Endothelial cell of hepatic sinusoid (primary cell): ENCODE data around the gene OLA1.

Source experiments
- in situ Hi-C: cut with HindIII; loops from 2 replicates; pipeline ENCODE4 v1.10.0; 2017; ENCODE audit warnings: low sequenced_read_pairs

OLA1 gene

GRCh38 chr2:174124181-174124580 is 124.2 kb downstream of the OLA1 start:
- in situ Hi-C loops: no loop called here

- in situ Hi-C loops: no loop called here
These were observed 126.1 kb downstream of the OLA1 start for GRCh38 chr2:174122185-174122584.

- in situ Hi-C loops: no loop called here
These were observed 126.7 kb downstream of the OLA1 start for GRCh38 chr2:174121612-174122011.

- in situ Hi-C loops: no loop called here
These were observed 127.2 kb downstream of the OLA1 start for GRCh38 chr2:174121175-174121574.

GRCh38 chr2:174120346-174120745 is 128.0 kb downstream of the OLA1 start:
- in situ Hi-C loops: no loop called here

- in situ Hi-C loops: no loop called here
These were observed 130.1 kb downstream of the OLA1 start for GRCh38 chr2:174117951-174118930.

GRCh38 chr2:174112073-174112472 is 136.3 kb downstream of the OLA1 start:
- in situ Hi-C loops: loop anchor here (5.0 kb wide), 1 partner anchor 35 kb away; no protein-coding TSS in a partner anchor

GRCh38 chr2:174108579-174108978 is 139.8 kb downstream of the OLA1 start:
- in situ Hi-C loops: no loop called here

- in situ Hi-C loops: no loop called here
These were observed 141.6 kb downstream of the OLA1 start for GRCh38 chr2:174106736-174107135.

- in situ Hi-C loops: no loop called here
These were observed 153.8 kb downstream of the OLA1 start for GRCh38 chr2:174094542-174094941.

GRCh38 chr2:174090476-174090875 is 157.9 kb downstream of the OLA1 start:
- in situ Hi-C loops: no loop called here

- in situ Hi-C loops: no loop called here
These were observed 159.4 kb downstream of the OLA1 start for GRCh38 chr2:174088706-174089460.

- in situ Hi-C loops: no loop called here
These were observed 161.6 kb downstream of the OLA1 start for GRCh38 chr2:174086708-174087107.

- in situ Hi-C loops: no loop called here
These were observed 162.6 kb downstream of the OLA1 start for GRCh38 chr2:174085781-174086180.

- in situ Hi-C loops: no loop called here
These were observed 164.4 kb downstream of the OLA1 start for GRCh38 chr2:174083843-174084458.

GRCh38 chr2:174080672-174081121 is 167.6 kb downstream of the OLA1 start:
- in situ Hi-C loops: no loop called here

GRCh38 chr2:174078275-174078674 is 170.1 kb downstream of the OLA1 start:
- in situ Hi-C loops: loop anchor here (5.0 kb wide), 1 partner anchor 34 kb away; no protein-coding TSS in a partner anchor

- in situ Hi-C loops: loop anchor here (5.0 kb wide), 1 partner anchor 35 kb away; no protein-coding TSS in a partner anchor
These were observed 171.4 kb downstream of the OLA1 start for GRCh38 chr2:174076975-174077374.

GRCh38 chr2:174076040-174076439 is 172.3 kb downstream of the OLA1 start:
- in situ Hi-C loops: loop anchor here (5.0 kb wide), 1 partner anchor 36 kb away; no protein-coding TSS in a partner anchor

GRCh38 chr2:174074831-174075230 is 173.5 kb downstream of the OLA1 start:
- in situ Hi-C loops: loop anchor here (5.0 kb wide), 1 partner anchor 37 kb away; no protein-coding TSS in a partner anchor

GRCh38 chr2:174072857-174073256 is 175.5 kb downstream of the OLA1 start:
- in situ Hi-C loops: no loop called here
